Esophagus muscularis mucosa (tissue), 4 donors: Measurements from ENCODE around the gene TECR.

Source experiments
- EP300 ChIP-seq: sonication (generic); formaldehyde crosslinking; IDR thresholded peaks from one replicate; pipeline ENCODE4 v1.6.1; 2017; ENCODE audit warnings: antibody characterized with exemption
- POLR2A ChIP-seq: fragments of 450-650 bp; IDR thresholded peaks from one replicate; pipeline ENCODE4 v1.6.1; 2017; ENCODE audit warnings: antibody characterized with exemption, moderate library complexity, mild to moderate bottlenecking, low read depth
- TF ChIP-seq, protein P1 (sequence below), 3 experiments: fragments of 200-600 bp in 2 of 3; fragments of 450-650 bp in 1 of 3; sonication (generic) in 2 of 3; IDR thresholded peaks; one replicate each; pipeline ENCODE4 v1.5.1; 2017 to 2019; ENCODE audit warnings: antibody characterized with exemption in 3 of 3, mild to moderate bottlenecking in 2 of 3, moderate library complexity in 1 of 3

- no peak for TF ChIP-seq EP300
- TF ChIP-seq, protein P1, sequence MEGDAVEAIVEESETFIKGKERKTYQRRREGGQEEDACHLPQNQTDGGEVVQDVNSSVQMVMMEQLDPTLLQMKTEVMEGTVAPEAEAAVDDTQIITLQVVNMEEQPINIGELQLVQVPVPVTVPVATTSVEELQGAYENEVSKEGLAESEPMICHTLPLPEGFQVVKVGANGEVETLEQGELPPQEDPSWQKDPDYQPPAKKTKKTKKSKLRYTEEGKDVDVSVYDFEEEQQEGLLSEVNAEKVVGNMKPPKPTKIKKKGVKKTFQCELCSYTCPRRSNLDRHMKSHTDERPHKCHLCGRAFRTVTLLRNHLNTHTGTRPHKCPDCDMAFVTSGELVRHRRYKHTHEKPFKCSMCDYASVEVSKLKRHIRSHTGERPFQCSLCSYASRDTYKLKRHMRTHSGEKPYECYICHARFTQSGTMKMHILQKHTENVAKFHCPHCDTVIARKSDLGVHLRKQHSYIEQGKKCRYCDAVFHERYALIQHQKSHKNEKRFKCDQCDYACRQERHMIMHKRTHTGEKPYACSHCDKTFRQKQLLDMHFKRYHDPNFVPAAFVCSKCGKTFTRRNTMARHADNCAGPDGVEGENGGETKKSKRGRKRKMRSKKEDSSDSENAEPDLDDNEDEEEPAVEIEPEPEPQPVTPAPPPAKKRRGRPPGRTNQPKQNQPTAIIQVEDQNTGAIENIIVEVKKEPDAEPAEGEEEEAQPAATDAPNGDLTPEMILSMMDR (IDR thresholded peaks at IDR 0.05), result peak; percentile 78 to 98 (median 85)
- TF ChIP-seq POLR2A, result no peak
Measured at GRCh38 chr19:14556662-14557188, 27.3 kb downstream of the TECR start.
